Measurements from ENCODE around the gene SEL1L2.

The SEL1L2 gene

DNA sequence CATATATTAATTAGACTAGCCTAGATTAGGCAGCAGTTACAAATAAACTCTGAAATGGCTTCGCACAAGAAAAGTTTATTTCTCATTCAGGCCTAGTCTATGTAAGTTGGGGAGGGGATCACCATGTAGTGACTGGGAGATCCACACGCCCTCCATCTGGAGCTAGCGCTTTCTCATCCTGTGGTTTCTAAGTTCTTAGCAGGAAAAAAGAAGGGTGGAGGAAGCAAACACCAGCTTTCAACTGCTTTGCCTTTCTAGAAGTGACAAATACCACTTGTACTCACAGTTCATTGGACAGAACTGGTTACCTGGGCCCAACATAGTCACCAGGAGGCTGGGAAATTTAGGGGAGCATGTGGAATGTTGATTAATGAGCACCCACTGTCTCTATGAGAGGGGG is 158.9 kb downstream of the SEL1L2 start:
- Histone ChIP-seq H3K27ac (ENCODE audit: low read depth, low read length) (no peak overlapping the region), H3K4me3 (ENCODE audit: low read depth in 1 of 2, low read length in 2 of 2) (no peak overlapping the region), H3K4me1 (ENCODE audit: control insufficient read depth in 1 of 2, insufficient read depth in 2 of 2, low read length in 2 of 2) (no peaks in the 10 kb centered on the region), H3K36me3 (ENCODE audit: control insufficient read depth in 1 of 2, insufficient read depth in 2 of 2, low read length in 2 of 2) (no peaks in the 10 kb centered on the region), H3K27me3 (ENCODE audit: control insufficient read depth in 1 of 2, insufficient read depth in 2 of 2, low read length in 2 of 2) (no peaks in the 10 kb centered on the region), H3K9ac (ENCODE audit: low read depth in 1 of 2, low read length in 2 of 2) (no peak overlapping the region), H3K9me3 (ENCODE audit: control insufficient read depth in 1 of 2, low read length in 2 of 2) (no peaks in the 10 kb centered on the region)

DNA sequence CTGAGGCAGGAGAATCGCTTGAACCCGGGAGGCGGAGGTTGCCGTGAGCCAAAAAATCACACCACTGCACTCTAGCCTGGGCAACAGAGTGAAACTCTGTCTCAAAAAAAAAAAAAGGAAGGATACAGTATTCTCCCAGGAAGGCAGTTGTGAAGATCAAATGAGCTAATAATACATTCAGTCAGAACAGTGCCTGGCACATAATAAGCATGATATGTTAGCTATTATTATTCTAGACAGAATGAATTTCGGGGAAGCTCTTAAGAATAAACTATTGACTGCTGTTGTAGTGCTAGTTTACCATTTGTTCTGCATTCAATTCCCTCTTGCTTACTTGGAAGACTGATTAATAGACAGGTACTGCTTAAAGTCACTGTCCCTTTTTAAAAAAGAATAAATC is 164.9 kb downstream of the SEL1L2 start:
- Histone ChIP-seq H3K27me3 (ENCODE audit: control insufficient read depth in 1 of 2, insufficient read depth in 2 of 2, low read length in 2 of 2) (no peaks in the 10 kb centered on the region), H3K4me3 (ENCODE audit: low read depth in 1 of 2, low read length in 2 of 2) (no peak overlapping the region), H3K36me3 (ENCODE audit: control insufficient read depth in 1 of 2, insufficient read depth in 2 of 2, low read length in 2 of 2) (peaks cover 0 to 3% of the 10 kb centered on the region in 2 donors), H3K9me3 (ENCODE audit: control insufficient read depth in 1 of 2, low read length in 2 of 2) (peaks cover 0 to 2% of the 10 kb centered on the region in 2 donors), H3K27ac (ENCODE audit: low read depth, low read length) (no peak overlapping the region), H3K9ac (ENCODE audit: low read depth in 1 of 2, low read length in 2 of 2) (no peak overlapping the region), H3K4me1 (ENCODE audit: control insufficient read depth in 1 of 2, insufficient read depth in 2 of 2, low read length in 2 of 2) (no peaks in the 10 kb centered on the region)

DNA sequence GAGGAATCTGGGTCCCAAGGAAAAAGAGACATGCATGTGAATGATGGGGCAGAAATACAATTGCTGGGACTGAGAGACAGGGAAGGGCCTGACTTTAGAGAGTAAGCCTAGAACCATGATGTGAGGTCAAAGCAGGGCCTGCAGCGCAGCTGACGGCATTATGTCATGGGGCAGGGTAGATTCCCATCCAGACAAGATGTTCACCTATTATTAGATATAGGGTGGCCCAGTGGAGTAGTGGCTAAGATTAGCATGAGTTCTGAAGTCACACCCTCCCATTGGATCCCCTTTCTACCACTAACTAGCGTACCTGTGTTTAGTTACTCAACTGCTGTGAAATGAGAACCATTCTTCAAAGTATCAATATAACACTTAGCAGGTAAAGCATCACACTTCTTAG is 166.0 kb downstream of the SEL1L2 start:
- H3K4me1 ChIP-seq (ENCODE audit: control insufficient read depth in 1 of 2, insufficient read depth in 2 of 2, low read length in 2 of 2): no peaks in the 10 kb centered on the region
- no peak overlapping the region for H3K9ac ChIP-seq (ENCODE audit: low read depth in 1 of 2, low read length in 2 of 2)
- H3K36me3 ChIP-seq (ENCODE audit: control insufficient read depth in 1 of 2, insufficient read depth in 2 of 2, low read length in 2 of 2): peaks cover 0 to 3% of the 10 kb centered on the region in 2 donors
- peaks cover 0 to 2% of the 10 kb centered on the region in 2 donors for H3K9me3 ChIP-seq (ENCODE audit: control insufficient read depth in 1 of 2, low read length in 2 of 2)
- H3K27ac ChIP-seq (ENCODE audit: low read depth, low read length): no peak overlapping the region
- no peak overlapping the region for H3K4me3 ChIP-seq (ENCODE audit: low read depth in 1 of 2, low read length in 2 of 2)
- H3K27me3 ChIP-seq (ENCODE audit: control insufficient read depth in 1 of 2, insufficient read depth in 2 of 2, low read length in 2 of 2): no peaks in the 10 kb centered on the region

DNA sequence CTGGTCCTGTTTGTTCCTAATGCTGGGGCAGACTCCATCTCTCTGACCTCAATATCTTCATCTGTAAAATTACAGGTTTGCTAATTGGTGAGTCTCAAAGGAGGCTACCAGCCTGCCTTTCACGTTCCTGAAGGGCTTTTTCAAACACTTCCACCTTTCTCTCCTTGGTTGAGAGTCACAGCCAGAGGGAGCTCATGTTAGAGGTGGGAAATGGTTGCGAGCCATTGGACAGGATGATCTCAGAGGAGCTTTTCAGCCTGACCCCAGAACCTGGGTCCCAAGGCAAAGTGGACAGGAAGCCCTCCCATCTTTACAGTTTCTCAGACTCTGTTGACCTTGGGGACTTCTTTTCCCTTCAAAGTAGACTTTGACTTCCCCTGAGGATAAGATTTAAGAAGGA is 168.0 kb downstream of the SEL1L2 start:
- Histone ChIP-seq H3K27me3 (ENCODE audit: control insufficient read depth in 1 of 2, insufficient read depth in 2 of 2, low read length in 2 of 2) (no peaks in the 10 kb centered on the region), H3K27ac (ENCODE audit: low read depth, low read length) (no peak overlapping the region), H3K4me3 (ENCODE audit: low read depth in 1 of 2, low read length in 2 of 2) (no peak overlapping the region), H3K36me3 (ENCODE audit: control insufficient read depth in 1 of 2, insufficient read depth in 2 of 2, low read length in 2 of 2) (peaks cover 6 to 11% of the 10 kb centered on the region in 2 donors), H3K4me1 (ENCODE audit: control insufficient read depth in 1 of 2, insufficient read depth in 2 of 2, low read length in 2 of 2) (no peaks in the 10 kb centered on the region), H3K9me3 (ENCODE audit: control insufficient read depth in 1 of 2, low read length in 2 of 2) (peaks cover 0 to 2% of the 10 kb centered on the region in 2 donors), H3K9ac (ENCODE audit: low read depth in 1 of 2, low read length in 2 of 2) (no peak overlapping the region)

DNA sequence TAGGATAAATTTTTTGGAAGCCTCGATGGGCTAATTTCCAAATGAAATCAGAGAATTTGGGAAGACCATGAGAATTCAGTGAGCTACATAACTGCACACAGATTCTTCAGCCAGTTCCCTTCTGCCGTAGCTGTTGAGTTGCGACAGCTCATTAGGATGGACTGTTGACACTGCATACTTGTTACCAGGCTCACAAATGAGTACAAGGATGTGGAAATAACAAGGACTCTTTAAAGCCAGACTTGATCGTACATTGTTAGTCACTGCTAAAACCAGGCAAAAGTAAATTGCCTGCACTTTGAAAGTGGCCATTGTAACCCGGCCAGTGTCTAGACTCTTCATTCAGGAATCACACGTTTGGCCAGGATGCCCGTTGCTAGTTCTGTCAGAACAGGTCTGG is 168.5 kb downstream of the SEL1L2 start:
- Histone ChIP-seq H3K4me3 (ENCODE audit: low read depth in 1 of 2, low read length in 2 of 2) (no peak overlapping the region), H3K9me3 (ENCODE audit: control insufficient read depth in 1 of 2, low read length in 2 of 2) (peaks cover 0 to 2% of the 10 kb centered on the region in 2 donors), H3K27me3 (ENCODE audit: control insufficient read depth in 1 of 2, insufficient read depth in 2 of 2, low read length in 2 of 2) (no peaks in the 10 kb centered on the region), H3K27ac (ENCODE audit: low read depth, low read length) (no peak overlapping the region), H3K36me3 (ENCODE audit: control insufficient read depth in 1 of 2, insufficient read depth in 2 of 2, low read length in 2 of 2) (peaks cover 10 to 17% of the 10 kb centered on the region in 2 donors), H3K4me1 (ENCODE audit: control insufficient read depth in 1 of 2, insufficient read depth in 2 of 2, low read length in 2 of 2) (no peaks in the 10 kb centered on the region), H3K9ac (ENCODE audit: low read depth in 1 of 2, low read length in 2 of 2) (no peak overlapping the region)

DNA sequence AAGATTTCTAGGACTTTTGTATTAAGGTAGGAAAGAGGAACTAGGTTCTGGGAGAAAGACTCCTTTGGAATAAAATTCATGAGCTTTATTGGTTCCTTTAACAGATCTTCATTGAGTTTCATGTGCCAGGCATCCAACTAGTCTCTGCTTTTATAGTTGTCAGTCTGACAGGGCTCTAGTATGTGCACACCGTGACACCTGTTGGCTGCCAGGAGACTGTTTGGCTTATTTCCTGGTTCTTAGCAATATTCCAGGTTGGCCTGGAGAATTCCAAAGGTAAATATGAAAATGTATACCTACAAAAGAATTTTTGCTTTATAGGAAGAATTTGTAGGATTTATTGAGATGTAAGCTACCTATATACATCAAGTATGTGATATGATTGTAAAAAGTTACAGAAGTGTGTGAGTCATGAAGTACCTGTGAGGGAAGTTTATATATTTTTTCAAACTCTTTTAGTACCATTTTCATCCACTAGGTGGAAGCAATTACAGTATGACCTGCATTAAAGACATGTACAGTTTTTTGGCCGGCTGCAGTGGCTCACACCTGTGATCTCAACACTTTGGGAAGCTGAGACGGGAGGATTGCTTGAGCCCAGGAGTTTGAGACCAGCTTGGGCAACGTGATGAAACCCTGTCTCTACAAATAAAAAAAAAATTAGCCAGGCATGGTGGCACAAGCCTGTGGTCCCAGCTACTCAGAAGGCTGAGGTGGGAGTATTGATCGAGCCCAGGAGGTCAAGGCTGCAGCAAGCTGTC is 170.3 kb downstream of the SEL1L2 start:
- peaks cover 20 to 31% of the 10 kb centered on the region in 2 donors for H3K36me3 ChIP-seq (ENCODE audit: control insufficient read depth in 1 of 2, insufficient read depth in 2 of 2, low read length in 2 of 2)
- H3K4me1 ChIP-seq (ENCODE audit: control insufficient read depth in 1 of 2, insufficient read depth in 2 of 2, low read length in 2 of 2): peaks cover 2% of the 10 kb centered on the region in 2 donors
- H3K9ac ChIP-seq (ENCODE audit: low read depth in 1 of 2, low read length in 2 of 2): no peak overlapping the region
- no peak overlapping the region for H3K4me3 ChIP-seq (ENCODE audit: low read depth in 1 of 2, low read length in 2 of 2)
- peaks cover 0 to 2% of the 10 kb centered on the region in 2 donors for H3K9me3 ChIP-seq (ENCODE audit: control insufficient read depth in 1 of 2, low read length in 2 of 2)
- no peaks in the 10 kb centered on the region for H3K27me3 ChIP-seq (ENCODE audit: control insufficient read depth in 1 of 2, insufficient read depth in 2 of 2, low read length in 2 of 2)
- no peak overlapping the region for H3K27ac ChIP-seq (ENCODE audit: low read depth, low read length)

DNA sequence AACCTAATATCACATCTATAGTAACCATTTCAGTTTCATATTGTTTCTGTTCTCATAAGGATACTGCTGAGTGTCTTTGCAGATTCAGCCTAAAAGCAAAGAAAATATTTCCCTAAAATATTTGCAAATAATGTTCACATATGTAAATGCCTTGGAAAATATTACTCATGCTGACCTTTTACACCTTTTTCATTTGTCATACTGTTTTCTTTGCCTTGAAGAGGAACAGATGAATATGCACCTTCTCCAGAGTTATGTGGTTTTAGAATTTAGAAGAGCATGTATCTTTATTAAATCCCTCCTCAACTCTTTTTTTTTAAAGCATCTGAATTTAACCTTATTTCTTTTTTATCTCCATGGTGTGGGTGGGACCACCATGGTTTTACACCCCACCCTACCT is 173.1 kb downstream of the SEL1L2 start:
- Histone ChIP-seq H3K36me3 (ENCODE audit: control insufficient read depth in 1 of 2, insufficient read depth in 2 of 2, low read length in 2 of 2) (peaks cover 23 to 51% of the 10 kb centered on the region in 2 donors), H3K27ac (ENCODE audit: low read depth, low read length) (no peak overlapping the region), H3K9me3 (ENCODE audit: control insufficient read depth in 1 of 2, low read length in 2 of 2) (peaks cover 0 to 2% of the 10 kb centered on the region in 2 donors), H3K27me3 (ENCODE audit: control insufficient read depth in 1 of 2, insufficient read depth in 2 of 2, low read length in 2 of 2) (no peaks in the 10 kb centered on the region), H3K4me1 (ENCODE audit: control insufficient read depth in 1 of 2, insufficient read depth in 2 of 2, low read length in 2 of 2) (peaks cover 10 to 15% of the 10 kb centered on the region in 2 donors), H3K9ac (ENCODE audit: low read depth in 1 of 2, low read length in 2 of 2) (no peak overlapping the region), H3K4me3 (ENCODE audit: low read depth in 1 of 2, low read length in 2 of 2) (no peak overlapping the region)

DNA sequence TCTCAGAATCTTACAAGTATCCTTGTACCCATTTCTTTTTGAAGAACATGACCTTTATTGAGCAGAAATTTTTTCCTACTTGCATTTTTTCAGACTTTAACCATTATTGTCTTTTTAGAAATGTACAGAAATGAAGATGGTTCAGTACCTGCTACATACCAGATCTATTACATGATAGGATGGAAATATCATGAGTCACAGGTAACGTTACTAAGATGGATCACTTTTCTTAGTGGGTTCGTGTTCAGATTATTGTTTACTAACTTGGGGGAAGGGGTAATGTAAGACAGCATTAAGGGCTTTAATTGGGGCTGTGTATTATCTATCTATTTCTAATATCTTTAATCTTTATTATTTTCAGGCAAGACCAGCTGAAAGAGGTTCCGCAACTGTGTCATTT is 173.7 kb downstream of the SEL1L2 start:
- Histone ChIP-seq H3K4me1 (ENCODE audit: control insufficient read depth in 1 of 2, insufficient read depth in 2 of 2, low read length in 2 of 2) (peaks cover 10 to 15% of the 10 kb centered on the region in 2 donors), H3K4me3 (ENCODE audit: low read depth in 1 of 2, low read length in 2 of 2) (no peak overlapping the region), H3K27ac (ENCODE audit: low read depth, low read length) (no peak overlapping the region), H3K9me3 (ENCODE audit: control insufficient read depth in 1 of 2, low read length in 2 of 2) (peaks cover 0 to 2% of the 10 kb centered on the region in 2 donors), H3K9ac (ENCODE audit: low read depth in 1 of 2, low read length in 2 of 2) (no peak overlapping the region), H3K36me3 (ENCODE audit: control insufficient read depth in 1 of 2, insufficient read depth in 2 of 2, low read length in 2 of 2) (peaks cover 28 to 57% of the 10 kb centered on the region in 2 donors), H3K27me3 (ENCODE audit: control insufficient read depth in 1 of 2, insufficient read depth in 2 of 2, low read length in 2 of 2) (no peaks in the 10 kb centered on the region)

DNA sequence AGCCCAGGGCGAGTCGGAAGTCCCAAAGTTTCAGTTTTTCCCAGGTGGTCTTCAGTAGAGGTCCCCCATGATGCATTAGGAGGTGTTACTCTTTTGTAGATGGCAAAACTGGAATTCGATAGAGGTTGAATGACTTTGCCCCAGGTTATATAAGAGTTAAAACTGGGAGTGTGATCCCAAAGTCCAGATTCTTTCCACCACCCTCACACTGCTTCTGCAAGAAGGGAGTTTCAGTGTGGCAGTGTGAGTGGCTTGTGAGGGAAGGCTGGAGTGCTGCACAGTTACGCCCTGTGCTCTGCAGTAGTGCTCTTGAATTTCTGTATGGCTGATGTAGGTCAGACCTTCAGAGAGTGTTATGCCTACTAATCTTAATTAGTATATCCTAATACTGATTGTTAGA is 175.7 kb downstream of the SEL1L2 start:
- no peaks in the 10 kb centered on the region for H3K9me3 ChIP-seq (ENCODE audit: control insufficient read depth in 1 of 2, low read length in 2 of 2)
- H3K9ac ChIP-seq (ENCODE audit: low read depth in 1 of 2, low read length in 2 of 2): no peak overlapping the region
- no peak overlapping the region for H3K27ac ChIP-seq (ENCODE audit: low read depth, low read length)
- peaks cover 41 to 74% of the 10 kb centered on the region in 2 donors for H3K36me3 ChIP-seq (ENCODE audit: control insufficient read depth in 1 of 2, insufficient read depth in 2 of 2, low read length in 2 of 2)
- H3K27me3 ChIP-seq (ENCODE audit: control insufficient read depth in 1 of 2, insufficient read depth in 2 of 2, low read length in 2 of 2): no peaks in the 10 kb centered on the region
- no peak overlapping the region for H3K4me3 ChIP-seq (ENCODE audit: low read depth in 1 of 2, low read length in 2 of 2)
- H3K4me1 ChIP-seq (ENCODE audit: control insufficient read depth in 1 of 2, insufficient read depth in 2 of 2, low read length in 2 of 2): peaks cover 10 to 15% of the 10 kb centered on the region in 2 donors

DNA sequence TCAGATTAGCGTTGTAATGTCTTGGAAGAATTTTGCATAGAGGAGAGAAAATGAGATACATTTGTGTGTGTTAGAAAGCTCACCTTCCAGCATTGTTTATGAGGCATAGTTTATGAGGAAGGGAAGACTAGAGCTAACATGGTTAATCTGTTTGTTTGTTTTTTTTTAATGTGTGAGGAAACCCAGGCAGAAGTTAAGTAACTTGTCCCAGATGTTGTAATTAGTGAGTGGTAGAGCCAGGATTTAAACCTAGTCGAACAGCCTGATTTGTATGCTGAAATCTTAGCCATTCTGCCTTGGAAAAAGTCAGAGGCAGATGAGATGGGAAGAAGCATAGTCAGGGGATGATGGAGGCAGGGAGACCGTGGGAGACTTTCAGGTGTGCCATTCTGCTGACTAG is 176.5 kb downstream of the SEL1L2 start:
- Histone ChIP-seq H3K27me3 (ENCODE audit: control insufficient read depth in 1 of 2, insufficient read depth in 2 of 2, low read length in 2 of 2) (no peaks in the 10 kb centered on the region), H3K36me3 (ENCODE audit: control insufficient read depth in 1 of 2, insufficient read depth in 2 of 2, low read length in 2 of 2) (peaks cover 48 to 81% of the 10 kb centered on the region in 2 donors), H3K4me3 (ENCODE audit: low read depth in 1 of 2, low read length in 2 of 2) (no peak overlapping the region), H3K9me3 (ENCODE audit: control insufficient read depth in 1 of 2, low read length in 2 of 2) (no peaks in the 10 kb centered on the region), H3K4me1 (ENCODE audit: control insufficient read depth in 1 of 2, insufficient read depth in 2 of 2, low read length in 2 of 2) (peaks cover 10 to 15% of the 10 kb centered on the region in 2 donors), H3K9ac (ENCODE audit: low read depth in 1 of 2, low read length in 2 of 2) (no peak overlapping the region), H3K27ac (ENCODE audit: low read depth, low read length) (no peak overlapping the region)

Measured in duodenal mucosa (tissue), 2 donors.